RWPE1 (cell line): Measurements from ENCODE around the gene IGF2BP1.

Experiments used
- CTCF ChIA-PET: fragments of 350-600 bp; sonication (Branson Sonifier 250); formaldehyde crosslinking; extraction: SDS; loops from one replicate; lab custom pipeline; 2021; lab: Yijun Ruan, JAX
- POLR2A ChIA-PET: fragments of 400-600 bp; formaldehyde crosslinking; extraction: SDS; loops from one replicate; lab custom pipeline; 2020; ENCODE audit warnings: antibody characterized with exemption; ENCODE audit not compliant: low non-redundant PET; lab: Yijun Ruan, JAX
- DNase-seq: peaks from one replicate; pipeline ENCODE4 v3.0.0; 2012; ENCODE audit warnings: low spot score
- H3K27ac ChIP-seq: fragments of 450-650 bp; 2 replicates; pipeline ENCODE4 v1.5.1; 2017
- TF ChIP-seq, protein P1 (sequence below): fragments of 450-650 bp; conservative IDR thresholded peaks from 2 replicates; pipeline ENCODE4 v1.5.1; 2017; ENCODE audit warnings: low read depth, mild to moderate bottlenecking

Gene IGF2BP1

DNA sequence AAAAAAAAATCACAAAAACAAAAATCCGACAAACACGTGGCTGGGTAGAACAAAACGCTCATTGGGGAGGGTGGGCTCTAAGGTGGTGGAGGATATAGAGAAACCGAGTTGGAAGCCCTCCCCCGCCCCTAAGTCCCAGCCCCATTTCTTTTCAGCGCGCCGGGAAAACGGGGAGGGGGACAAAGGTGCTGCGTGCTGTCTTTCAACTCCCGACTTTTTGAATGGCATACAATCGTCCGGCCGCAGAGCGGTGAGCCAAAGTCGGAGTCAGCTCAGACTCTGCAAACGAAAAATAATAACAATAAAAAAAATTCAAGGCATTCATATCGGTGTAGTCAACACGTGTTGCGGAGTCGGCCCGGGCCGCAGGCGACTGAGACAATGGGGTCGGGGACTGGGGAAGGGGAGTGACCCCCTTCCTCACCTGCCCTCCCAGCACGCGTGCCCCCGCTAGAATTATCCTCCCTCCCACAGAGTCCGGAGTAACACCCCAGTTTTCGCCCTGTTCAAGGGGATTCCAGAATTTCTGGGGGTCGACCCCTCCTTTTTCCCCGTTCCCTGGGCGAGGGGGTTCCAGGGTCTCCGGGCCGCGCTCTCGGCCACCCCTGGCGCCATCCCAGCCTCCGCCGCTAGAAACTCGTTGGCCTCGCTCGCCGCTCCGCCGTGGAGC, 1.7 kb upstream of the IGF2BP1 start:
- CTCF ChIA-PET, result interaction anchor here (0.7 kb wide), 1 partner anchor 55 kb away, joined by 4 read pairs; no protein-coding TSS in a partner anchor
- DNase-seq, result no peak
- POLR2A ChIA-PET, result no interaction called here
- TF ChIP-seq, protein P1, sequence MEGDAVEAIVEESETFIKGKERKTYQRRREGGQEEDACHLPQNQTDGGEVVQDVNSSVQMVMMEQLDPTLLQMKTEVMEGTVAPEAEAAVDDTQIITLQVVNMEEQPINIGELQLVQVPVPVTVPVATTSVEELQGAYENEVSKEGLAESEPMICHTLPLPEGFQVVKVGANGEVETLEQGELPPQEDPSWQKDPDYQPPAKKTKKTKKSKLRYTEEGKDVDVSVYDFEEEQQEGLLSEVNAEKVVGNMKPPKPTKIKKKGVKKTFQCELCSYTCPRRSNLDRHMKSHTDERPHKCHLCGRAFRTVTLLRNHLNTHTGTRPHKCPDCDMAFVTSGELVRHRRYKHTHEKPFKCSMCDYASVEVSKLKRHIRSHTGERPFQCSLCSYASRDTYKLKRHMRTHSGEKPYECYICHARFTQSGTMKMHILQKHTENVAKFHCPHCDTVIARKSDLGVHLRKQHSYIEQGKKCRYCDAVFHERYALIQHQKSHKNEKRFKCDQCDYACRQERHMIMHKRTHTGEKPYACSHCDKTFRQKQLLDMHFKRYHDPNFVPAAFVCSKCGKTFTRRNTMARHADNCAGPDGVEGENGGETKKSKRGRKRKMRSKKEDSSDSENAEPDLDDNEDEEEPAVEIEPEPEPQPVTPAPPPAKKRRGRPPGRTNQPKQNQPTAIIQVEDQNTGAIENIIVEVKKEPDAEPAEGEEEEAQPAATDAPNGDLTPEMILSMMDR, result no peak
- no peak overlapping the region for H3K27ac ChIP-seq

DNA sequence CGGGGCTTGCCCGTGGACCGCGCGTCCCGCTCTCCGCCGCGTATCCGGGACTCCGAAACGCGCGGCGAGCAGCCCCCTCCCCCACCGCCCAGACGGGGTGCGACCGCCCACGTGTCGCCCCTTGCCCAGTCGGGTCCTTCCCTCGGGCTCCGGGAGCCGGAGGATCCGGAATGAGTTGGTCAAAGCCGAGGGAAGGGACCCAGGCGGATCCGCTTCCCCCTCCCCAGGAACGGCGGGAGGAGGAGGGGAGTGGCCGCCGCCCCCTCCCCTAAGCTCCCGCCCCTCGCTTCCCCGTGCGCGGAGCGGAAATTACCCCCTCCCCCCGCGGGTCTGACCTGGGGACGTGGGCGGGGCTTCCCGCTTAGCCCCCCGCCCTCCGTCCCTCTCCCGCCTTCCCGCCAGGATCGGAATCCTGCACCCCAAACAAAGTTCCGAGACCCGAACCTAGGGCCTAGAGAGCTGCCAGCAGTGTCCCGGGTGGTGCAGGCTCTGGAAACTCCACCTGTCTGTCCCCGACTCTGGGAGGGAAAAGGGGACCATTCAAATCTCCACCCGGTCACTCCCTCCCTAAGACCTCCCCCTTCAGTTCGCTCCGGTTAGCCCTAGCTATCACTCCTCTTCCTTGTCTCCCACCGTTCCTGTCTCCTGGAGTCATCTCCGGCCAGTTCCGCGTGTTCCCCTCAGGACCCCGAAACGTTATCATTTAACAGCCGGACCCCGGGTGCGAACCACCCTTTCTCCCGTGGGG, 1.0 kb upstream of the IGF2BP1 start:
- TF ChIP-seq, protein P1, result no peak
- no peak for DNase-seq
- H3K27ac ChIP-seq, result no peak overlapping the region
- CTCF ChIA-PET, result interaction anchor here (0.9 kb wide), 1 partner anchor 16 kb away, joined by 3 read pairs; no protein-coding TSS in a partner anchor
- POLR2A ChIA-PET, result interaction anchor here (0.6 kb wide), 1 partner anchor 12 kb away, joined by 3 read pairs; no protein-coding TSS in a partner anchor

DNA sequence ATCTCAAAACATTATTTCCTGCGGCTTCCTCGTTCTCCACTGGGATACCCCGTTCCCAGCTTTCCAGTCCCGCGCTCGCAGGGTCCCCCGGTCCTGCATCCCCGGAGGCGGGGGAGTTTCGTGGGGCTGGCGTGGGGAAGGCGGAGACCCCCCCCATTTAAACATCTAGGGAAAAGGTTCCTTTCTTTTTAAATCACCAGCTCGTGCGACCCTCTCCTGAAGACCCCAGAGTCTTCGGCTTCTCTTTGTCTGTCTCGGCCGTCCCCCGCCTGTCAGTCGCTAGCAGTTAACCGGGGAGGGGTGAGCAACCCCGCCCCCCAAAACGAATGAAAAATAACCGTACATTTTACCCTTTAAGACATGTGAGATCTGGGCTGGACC, 473 bp upstream of the IGF2BP1 start:
- POLR2A ChIA-PET, result interaction anchor here (0.6 kb wide), 1 partner anchor 11 kb away, joined by 3 read pairs; no protein-coding TSS in a partner anchor
- TF ChIP-seq, protein P1, result no peak
- CTCF ChIA-PET, result interaction anchor here (0.9 kb wide), 1 partner anchor 17 kb away, joined by 3 read pairs; no protein-coding TSS in a partner anchor
- DNase-seq, result no peak
- no peak overlapping the region for H3K27ac ChIP-seq

DNA sequence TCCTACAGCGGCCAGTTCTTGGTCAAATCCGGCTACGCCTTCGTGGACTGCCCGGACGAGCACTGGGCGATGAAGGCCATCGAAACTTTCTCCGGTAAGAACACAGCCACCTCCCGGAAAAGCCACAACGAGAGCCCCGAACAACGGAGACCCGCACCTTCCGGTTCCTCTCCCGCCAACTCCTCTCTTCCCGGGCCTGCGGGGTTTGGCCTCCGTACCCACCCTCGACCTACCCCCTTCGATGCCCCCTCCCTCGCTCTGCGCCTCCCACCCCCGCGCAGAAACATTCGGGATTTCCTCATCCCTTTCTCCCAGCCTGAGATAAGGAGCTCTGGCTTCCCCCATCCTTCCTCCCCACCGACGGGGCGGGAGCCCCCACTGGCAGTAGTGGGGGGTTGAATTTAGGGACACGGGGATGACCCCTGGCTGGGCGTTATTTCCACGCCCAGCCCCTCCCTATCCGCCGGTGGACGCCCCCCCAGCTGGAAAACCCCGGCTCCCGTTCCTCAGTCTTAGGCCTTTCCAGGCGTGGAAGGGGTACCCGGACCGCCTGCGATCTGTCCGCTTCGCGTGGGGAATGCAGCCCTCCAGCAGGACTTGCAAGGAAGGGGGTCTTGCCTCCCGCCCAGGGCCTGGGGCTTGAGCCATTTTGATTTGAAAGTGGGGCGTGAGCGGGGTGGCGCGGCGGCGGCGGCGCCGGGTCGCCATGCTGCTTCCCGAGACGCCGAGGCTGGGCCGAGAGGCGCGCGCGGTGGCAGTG, 822 bp downstream of the IGF2BP1 start:
- ChIA-PET CTCF (interaction anchor here (0.6 to 0.7 kb wide), 3 partner anchors 104 to 440 kb away, joined by 3 to 7 read pairs (median 5); no protein-coding TSS in a partner anchor), POLR2A (interaction anchor here (0.7 kb wide), 1 partner anchor 195 kb away, joined by 5 read pairs; no protein-coding TSS in a partner anchor)
- DNase-seq, result no peak
- TF ChIP-seq, protein P1, result no peak
- H3K27ac ChIP-seq, result no peak overlapping the region

DNA sequence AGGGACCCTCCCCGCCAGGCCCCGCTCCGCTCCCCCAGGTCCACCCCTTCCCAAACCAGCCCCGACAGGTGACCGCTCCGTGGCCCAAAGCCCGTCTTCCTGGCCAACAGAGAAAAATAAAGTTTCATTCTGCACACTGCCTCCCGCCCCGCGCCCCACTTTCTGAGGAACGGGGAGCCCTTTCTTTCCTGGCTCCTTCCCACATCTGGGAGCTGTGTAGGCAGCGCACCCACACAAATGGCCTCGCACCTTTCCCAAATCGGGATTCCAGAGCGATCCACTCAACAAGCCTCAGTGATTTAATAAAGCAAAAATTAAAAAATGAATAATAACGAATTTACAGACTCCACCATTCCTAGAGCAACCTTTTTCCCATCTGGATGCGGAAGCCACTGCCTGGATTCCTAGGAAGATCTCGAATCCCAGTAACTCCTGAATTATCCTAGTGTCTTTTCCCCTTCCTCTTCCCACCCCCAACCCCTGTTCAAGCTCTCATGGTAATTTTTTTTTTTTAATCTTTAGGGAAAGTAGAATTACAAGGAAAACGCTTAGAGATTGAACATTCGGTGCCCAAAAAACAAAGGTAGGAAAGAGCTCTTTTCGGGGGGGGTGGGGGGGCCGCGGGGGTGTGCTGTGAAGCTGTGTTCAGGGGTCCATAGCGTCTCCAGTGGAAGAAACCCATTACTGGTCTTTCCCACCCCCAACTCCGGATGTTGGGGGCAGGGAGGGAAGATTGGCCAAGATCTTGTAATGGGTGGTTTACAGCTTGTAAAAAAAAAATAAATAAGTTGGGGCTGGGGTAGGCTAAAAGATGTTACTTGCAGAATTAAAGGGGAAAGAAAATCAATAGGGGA, 1.6 kb downstream of the IGF2BP1 start:
- no peak for DNase-seq
- TF ChIP-seq, protein P1, result no peak
- CTCF ChIA-PET, result interaction anchor here (0.5 to 0.6 kb wide), 3 partner anchors 30 to 439 kb away, joined by 3 to 7 read pairs (median 3); partner anchors contain the start of gene GIP
- H3K27ac ChIP-seq, result no peak overlapping the region
- POLR2A ChIA-PET, result interaction anchor here (0.6 to 0.7 kb wide), 2 partner anchors 119 to 211 kb away, joined by 3 to 5 read pairs; no protein-coding TSS in a partner anchor
